H9 (cell line): ENCODE measurements around the gene SYCN. TPM values are rescaled to one million over a fixed set of nuclear protein-coding genes. Genes with fewer than 3 reads are reported as not detected.

Experiments
- DNase-seq: peaks from one replicate; pipeline ENCODE4 v3.0.0-alpha.2; 2017
- H2AFZ ChIP-seq: one replicate; pipeline ENCODE4 v1.6.1; 2013; ENCODE audit warnings: mild to moderate bottlenecking, low read length, control low read depth, moderate library complexity
- H2AK5ac ChIP-seq: 2 replicates; pipeline ENCODE4 v1.6.1; 2013; ENCODE audit warnings: low read length, control low read depth, mixed read lengths; ENCODE audit not compliant: insufficient read length
- H2BK120ac ChIP-seq: one replicate; pipeline ENCODE4 v1.6.1; 2013; ENCODE audit warnings: low read depth, mild to moderate bottlenecking, low read length, control low read depth, inconsistent platforms; ENCODE audit not compliant: poor library complexity, severe bottlenecking
- H2BK12ac ChIP-seq: 2 replicates; pipeline ENCODE4 v1.6.1; 2013; ENCODE audit warnings: low read length, control low read depth, mixed read lengths, low read depth; ENCODE audit not compliant: insufficient read length
- H2BK15ac ChIP-seq: 2 replicates; pipeline ENCODE4 v1.6.1; 2013; ENCODE audit warnings: low read depth, low read length, control low read depth
- H2BK20ac ChIP-seq: one replicate; pipeline ENCODE4 v1.6.1; 2013; ENCODE audit warnings: low read depth, mild to moderate bottlenecking, low read length, control low read depth, inconsistent platforms; ENCODE audit not compliant: poor library complexity, severe bottlenecking
- H2BK5ac ChIP-seq: 2 replicates; pipeline ENCODE4 v1.6.1; 2013; ENCODE audit warnings: low read length, control low read depth, mixed read lengths; ENCODE audit not compliant: insufficient read length
- H3K14ac ChIP-seq: 2 replicates; pipeline ENCODE4 v1.6.1; 2013; ENCODE audit warnings: low read length, control low read depth; ENCODE audit not compliant: insufficient read depth
- H3K18ac ChIP-seq: 2 replicates; pipeline ENCODE4 v1.6.1; 2013; ENCODE audit warnings: low read depth, mild to moderate bottlenecking, mixed read lengths, low read length, control low read depth; ENCODE audit not compliant: insufficient read length
- H3K23ac ChIP-seq: 2 replicates; pipeline ENCODE4 v1.6.1; 2013; ENCODE audit warnings: low read length, control low read depth, mixed read lengths, low read depth; ENCODE audit not compliant: insufficient read length
- H3K23me2 ChIP-seq: 2 replicates; pipeline ENCODE4 v1.6.1; 2013; ENCODE audit warnings: low read depth, mild to moderate bottlenecking, mixed read lengths, low read length, control low read depth; ENCODE audit not compliant: insufficient read length, poor library complexity, severe bottlenecking
- H3K27ac ChIP-seq: 2 replicates; pipeline ENCODE4 v1.5.1; 2013; ENCODE audit warnings: low read length, control low read depth, mixed read lengths, low read depth; ENCODE audit not compliant: insufficient read length
- H3K27me3 ChIP-seq: 2 replicates; pipeline ENCODE4 v1.6.1; 2013; ENCODE audit warnings: low read length, control low read depth, inconsistent platforms; ENCODE audit not compliant: insufficient read depth
- H3K4ac ChIP-seq: 2 replicates; pipeline ENCODE4 v1.6.1; 2013; ENCODE audit warnings: low read depth, mild to moderate bottlenecking, control low read depth, inconsistent platforms, low read length, moderate library complexity
- H3K4me1 ChIP-seq: 2 replicates; pipeline ENCODE4 v1.6.1; 2013; ENCODE audit warnings: low read length, control low read depth, inconsistent platforms; ENCODE audit not compliant: insufficient read depth
- H3K4me2 ChIP-seq: 2 replicates; pipeline ENCODE4 v1.6.1; 2013; ENCODE audit warnings: low read length, control low read depth, mixed read lengths; ENCODE audit not compliant: insufficient read length, insufficient read depth
- H3K56ac ChIP-seq: 2 replicates; pipeline ENCODE4 v1.6.1; 2013; ENCODE audit warnings: low read depth, mild to moderate bottlenecking, mixed read lengths, low read length, control low read depth; ENCODE audit not compliant: insufficient read length
- H3K79me1 ChIP-seq: 2 replicates; pipeline ENCODE4 v1.6.1; 2013; ENCODE audit warnings: low read depth, mild to moderate bottlenecking, moderate library complexity, low read length, control low read depth, inconsistent platforms; ENCODE audit not compliant: insufficient read depth, poor library complexity, severe bottlenecking
- H3K79me2 ChIP-seq: 2 replicates; pipeline ENCODE4 v1.6.1; 2013; ENCODE audit warnings: low read length, control low read depth, inconsistent platforms; ENCODE audit not compliant: insufficient read depth
- H3K9ac ChIP-seq: 2 replicates; pipeline ENCODE4 v1.6.1; 2013; ENCODE audit warnings: low read length, control low read depth, mixed read lengths; ENCODE audit not compliant: insufficient read length; ENCODE audit errors: extremely low read depth
- H3K9me3 ChIP-seq: one replicate; pipeline ENCODE4 v1.6.1; 2013; ENCODE audit warnings: low read depth, low read length, inconsistent platforms; ENCODE audit not compliant: control insufficient read depth
- H3T11ph ChIP-seq: one replicate; pipeline ENCODE4 v1.6.1; 2013; ENCODE audit warnings: mild to moderate bottlenecking, low read length, control low read depth, inconsistent platforms
- H4K20me1 ChIP-seq: one replicate; pipeline ENCODE4 v1.6.1; 2013; ENCODE audit not compliant: control insufficient read depth, insufficient read length, insufficient read depth
- H4K5ac ChIP-seq: 2 replicates; pipeline ENCODE4 v1.6.1; 2013; ENCODE audit warnings: low read depth, mild to moderate bottlenecking, mixed read lengths, low read length, control low read depth; ENCODE audit not compliant: insufficient read length
- H4K8ac ChIP-seq: replicated peaks from 2 replicates; pipeline ENCODE4 v1.6.1; 2013; ENCODE audit warnings: low read length, control low read depth, mixed read lengths, low read depth; ENCODE audit not compliant: insufficient read length
- H4K91ac ChIP-seq: 2 replicates; pipeline ENCODE4 v1.6.1; 2013; ENCODE audit warnings: low read depth, mild to moderate bottlenecking, moderate library complexity, mixed read lengths, low read length, control low read depth; ENCODE audit not compliant: insufficient read length
- H3K27ac Mint-ChIP-seq, 3 experiments: 2 replicates in 2 of 3; 3 replicates in 1 of 3; pipeline ENCODE4 v1.8.0; 2020 to 2021; ENCODE audit warnings: mixed read lengths in 3 of 3, mild to moderate bottlenecking in 1 of 3, moderate library complexity in 1 of 3
- H3K27me3 Mint-ChIP-seq: 2 replicates; pipeline ENCODE4 v1.8.0; 2021; ENCODE audit warnings: low read depth, mild to moderate bottlenecking, moderate library complexity, mixed read lengths
- H3K36me3 Mint-ChIP-seq, 3 experiments: 2 replicates in 2 of 3; 3 replicates in 1 of 3; pipeline ENCODE4 v1.8.0; 2020 to 2021; ENCODE audit warnings: low read depth in 3 of 3, mixed read lengths in 3 of 3; ENCODE audit not compliant: insufficient read depth in 1 of 3
- H3K4me1 Mint-ChIP-seq, 2 experiments: 2 replicates each; pipeline ENCODE4 v1.8.0; 2020; ENCODE audit warnings: mixed read lengths in 2 of 2
- H3K4me3 Mint-ChIP-seq, 2 experiments: 2 replicates in 1 of 2; 3 replicates in 1 of 2; pipeline ENCODE4 v1.8.0; 2020 to 2021; ENCODE audit warnings: mild to moderate bottlenecking in 2 of 2, mixed read lengths in 2 of 2, moderate library complexity in 1 of 2
- H3K9me3 Mint-ChIP-seq, 2 experiments: 2 replicates in 1 of 2; 3 replicates in 1 of 2; pipeline ENCODE4 v1.8.0; 2020; ENCODE audit warnings: mild to moderate bottlenecking in 2 of 2, mixed read lengths in 2 of 2, moderate library complexity in 1 of 2
- WGBS: extraction: QIAGEN DNeasy Blood & Tissue Kit; methylation state at CpG from one replicate; pipeline ENCODE4 v1.1.7; 2013; ENCODE audit warnings: missing lambda C conversion rate, low lambda C conversion rate, mixed read lengths; ENCODE audit not compliant: insufficient read length; ENCODE audit errors: extremely low coverage; 5-methylcytosine and 5-hydroxymethylcytosine counted together
- total RNA-seq: library from RNA; stranded (reverse); gene quantifications from 2 replicates; pipeline ENCODE4 v1.2.1, GENCODE V29; 2021
- TF ChIP-seq, protein P1 (sequence below): fragments of 200-600 bp; sonication (generic); conservative IDR thresholded peaks from 3 replicates; pipeline ENCODE4 v1.8.0; 2021; ENCODE audit warnings: antibody characterized with exemption, mild to moderate bottlenecking

SYCN gene
- total RNA-seq, 1 experiment from 2014 or later: not detected

DNA sequence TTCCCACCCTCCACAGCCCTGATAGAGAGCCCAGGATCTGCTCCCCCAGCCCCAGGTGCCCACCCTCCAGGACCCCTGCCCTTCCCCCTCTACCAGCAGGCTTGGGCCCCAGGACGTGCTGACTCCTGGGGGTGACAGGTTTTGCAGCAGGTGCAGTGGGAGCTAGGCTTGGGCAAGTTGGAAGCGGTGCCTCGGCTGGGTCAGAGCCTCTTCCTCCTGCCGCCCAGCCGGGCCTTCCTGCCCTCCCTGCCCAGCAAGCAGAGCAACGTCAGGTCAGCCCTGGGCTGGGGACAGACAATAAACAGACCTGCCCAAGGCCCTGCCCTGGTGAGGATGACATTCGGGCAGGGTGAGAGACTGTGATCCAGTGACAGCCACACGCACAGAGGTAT, 16.5 kb downstream of the SYCN start:
- TF ChIP-seq, protein P1, sequence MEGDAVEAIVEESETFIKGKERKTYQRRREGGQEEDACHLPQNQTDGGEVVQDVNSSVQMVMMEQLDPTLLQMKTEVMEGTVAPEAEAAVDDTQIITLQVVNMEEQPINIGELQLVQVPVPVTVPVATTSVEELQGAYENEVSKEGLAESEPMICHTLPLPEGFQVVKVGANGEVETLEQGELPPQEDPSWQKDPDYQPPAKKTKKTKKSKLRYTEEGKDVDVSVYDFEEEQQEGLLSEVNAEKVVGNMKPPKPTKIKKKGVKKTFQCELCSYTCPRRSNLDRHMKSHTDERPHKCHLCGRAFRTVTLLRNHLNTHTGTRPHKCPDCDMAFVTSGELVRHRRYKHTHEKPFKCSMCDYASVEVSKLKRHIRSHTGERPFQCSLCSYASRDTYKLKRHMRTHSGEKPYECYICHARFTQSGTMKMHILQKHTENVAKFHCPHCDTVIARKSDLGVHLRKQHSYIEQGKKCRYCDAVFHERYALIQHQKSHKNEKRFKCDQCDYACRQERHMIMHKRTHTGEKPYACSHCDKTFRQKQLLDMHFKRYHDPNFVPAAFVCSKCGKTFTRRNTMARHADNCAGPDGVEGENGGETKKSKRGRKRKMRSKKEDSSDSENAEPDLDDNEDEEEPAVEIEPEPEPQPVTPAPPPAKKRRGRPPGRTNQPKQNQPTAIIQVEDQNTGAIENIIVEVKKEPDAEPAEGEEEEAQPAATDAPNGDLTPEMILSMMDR: no peak; the same call in 2 of the 3 replicates
- H3K23ac ChIP-seq: no peak overlapping the region

More for the DNA sequence above, 16.5 kb downstream of the SYCN start:
- Histone ChIP-seq H3K56ac (no peak overlapping the region), H3K14ac (no peak overlapping the region), H4K8ac (no peak overlapping the region), H3K4me1 (no peaks in the 10 kb centered on the region), H2AK5ac (no peak overlapping the region), H2BK5ac (no peak overlapping the region), H4K20me1 (no peaks in the 10 kb centered on the region), H2AFZ (no peak overlapping the region), H3K9me3 (no peaks in the 10 kb centered on the region), H3T11ph (no peak overlapping the region), H3K9ac (no peak overlapping the region), H3K27ac (no peak overlapping the region), H3K79me2 (no peaks in the 10 kb centered on the region), H3K4me2 (no peak overlapping the region), H2BK20ac (no peak overlapping the region), H3K27me3 (no peaks in the 10 kb centered on the region), H3K79me1 (no peaks in the 10 kb centered on the region), H2BK15ac (no peak overlapping the region), H2BK120ac (no peak overlapping the region), H4K91ac (no peak overlapping the region), H3K18ac (peak overlapping the region; percentile 19), H3K4ac (no peak overlapping the region), H4K5ac (no peak overlapping the region), H3K23me2 (no peaks in the 10 kb centered on the region), H2BK12ac (no peak overlapping the region)
- no peaks in the 10 kb centered on the region for H3K9me3 Mint-ChIP-seq
- H3K27me3 Mint-ChIP-seq: peaks cover 12% of the 10 kb centered on the region
- WGBS: no CpG with 5 or more reads among the region's 8 CpGs
- H3K4me1 Mint-ChIP-seq: peaks cover 2 to 19% of the 10 kb centered on the region in 2 experiments; a peak in 2 of 4 replicates
- H3K27ac Mint-ChIP-seq: peak overlapping the region in 1 of 3 experiments; percentile 60; a peak in 1 of 7 replicates
- H3K4me3 Mint-ChIP-seq: no peak overlapping the region
- DNase-seq: no peak
- peaks cover 0 to 6% (median 0%) of the 10 kb centered on the region in 3 experiments; a peak in 2 of 7 replicates for H3K36me3 Mint-ChIP-seq
